ENCODE measurements around the gene HORMAD2. TPM values are rescaled to one million over a fixed set of nuclear protein-coding genes. Genes with fewer than 3 reads are reported as not detected.

The HORMAD2 gene
- total RNA-seq, 1 donor from 2014 or later = not detected

DNA sequence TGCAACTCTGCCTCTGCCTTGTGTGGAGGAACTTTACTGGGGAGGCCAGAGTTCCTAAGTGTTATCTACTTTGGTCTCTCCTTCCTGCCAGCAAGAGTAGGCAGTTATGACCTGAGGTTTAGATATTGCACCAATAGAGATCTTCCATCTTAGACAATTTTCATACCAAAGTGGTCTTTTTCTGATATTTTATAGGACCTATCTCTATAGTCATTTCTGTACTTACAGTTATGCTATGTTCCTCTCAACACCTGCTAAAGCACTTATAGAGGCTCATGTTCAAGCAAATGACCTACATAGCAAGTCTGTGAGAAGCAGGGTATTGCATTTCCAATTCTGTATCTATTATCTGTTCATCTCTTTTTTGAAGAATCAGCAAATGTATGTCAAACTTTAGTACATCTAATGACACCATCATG is 80.8 kb downstream of the HORMAD2 start:
- intact Hi-C loops (cut with DNase I) = no loop called here
- DNase-seq (no peak), ATAC-seq (no peak)
- Histone ChIP-seq H3K4me1 (no peaks in the 10 kb centered on the region), H3K9me3 (no peaks in the 10 kb centered on the region), H3K4me3 (no peak overlapping the region), H3K27ac (no peak overlapping the region), H3K36me3 (no peaks in the 10 kb centered on the region), H3K27me3 (no peaks in the 10 kb centered on the region)
- TF ChIP-seq, protein P1, sequence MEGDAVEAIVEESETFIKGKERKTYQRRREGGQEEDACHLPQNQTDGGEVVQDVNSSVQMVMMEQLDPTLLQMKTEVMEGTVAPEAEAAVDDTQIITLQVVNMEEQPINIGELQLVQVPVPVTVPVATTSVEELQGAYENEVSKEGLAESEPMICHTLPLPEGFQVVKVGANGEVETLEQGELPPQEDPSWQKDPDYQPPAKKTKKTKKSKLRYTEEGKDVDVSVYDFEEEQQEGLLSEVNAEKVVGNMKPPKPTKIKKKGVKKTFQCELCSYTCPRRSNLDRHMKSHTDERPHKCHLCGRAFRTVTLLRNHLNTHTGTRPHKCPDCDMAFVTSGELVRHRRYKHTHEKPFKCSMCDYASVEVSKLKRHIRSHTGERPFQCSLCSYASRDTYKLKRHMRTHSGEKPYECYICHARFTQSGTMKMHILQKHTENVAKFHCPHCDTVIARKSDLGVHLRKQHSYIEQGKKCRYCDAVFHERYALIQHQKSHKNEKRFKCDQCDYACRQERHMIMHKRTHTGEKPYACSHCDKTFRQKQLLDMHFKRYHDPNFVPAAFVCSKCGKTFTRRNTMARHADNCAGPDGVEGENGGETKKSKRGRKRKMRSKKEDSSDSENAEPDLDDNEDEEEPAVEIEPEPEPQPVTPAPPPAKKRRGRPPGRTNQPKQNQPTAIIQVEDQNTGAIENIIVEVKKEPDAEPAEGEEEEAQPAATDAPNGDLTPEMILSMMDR (IDR thresholded peaks at IDR 0.05) = no peak

DNA sequence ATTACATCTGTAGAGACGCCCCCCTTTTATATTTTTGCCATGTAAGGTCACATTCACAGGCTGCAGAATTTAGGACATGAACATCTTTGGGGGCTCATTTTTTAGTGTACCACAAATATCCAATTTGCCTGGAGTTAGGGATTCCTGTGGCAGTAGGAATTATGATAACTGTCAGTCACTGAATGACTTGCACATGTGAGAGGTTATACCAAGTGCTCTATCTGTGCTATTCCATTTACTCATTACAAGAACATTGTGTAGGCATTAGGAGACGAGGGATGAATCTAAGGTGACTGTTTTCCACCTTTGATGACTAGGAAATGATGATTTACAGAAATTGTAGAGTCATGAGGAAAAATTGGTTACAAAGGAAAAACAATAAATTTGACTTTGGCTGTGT is 87.0 kb downstream of the HORMAD2 start:
- Histone ChIP-seq H3K4me3 (no peak overlapping the region), H3K4me1 (no peaks in the 10 kb centered on the region), H3K27ac (no peak overlapping the region), H3K36me3 (no peaks in the 10 kb centered on the region), H3K9me3 (no peaks in the 10 kb centered on the region), H3K27me3 (no peaks in the 10 kb centered on the region)
- TF ChIP-seq, protein P1 (IDR thresholded peaks at IDR 0.05) = no peak
- ATAC-seq = no peak
- intact Hi-C loops (cut with DNase I) = no loop called here
- DNase-seq = no peak

DNA sequence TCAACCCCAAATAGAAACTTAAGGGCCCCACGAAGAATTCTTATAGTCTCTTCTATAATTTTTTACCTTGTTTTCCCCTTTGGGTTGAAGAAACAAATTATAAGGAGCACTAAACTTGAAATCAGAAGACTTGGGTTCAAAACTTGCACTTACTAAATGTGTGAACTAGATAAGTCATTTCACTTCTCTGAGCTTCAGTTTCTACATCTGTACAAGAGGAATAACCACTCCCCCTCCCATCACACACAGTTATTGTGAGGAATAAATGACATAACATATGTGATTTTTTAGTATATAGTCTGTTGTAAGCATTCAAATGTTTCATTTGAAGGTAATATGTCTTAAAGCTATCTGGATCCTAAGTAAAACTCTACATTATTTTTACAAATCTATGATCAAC is 87.5 kb downstream of the HORMAD2 start:
- TF ChIP-seq, protein P1 (IDR thresholded peaks at IDR 0.05) = no peak
- intact Hi-C loops (cut with DNase I) = no loop called here
- Histone ChIP-seq H3K27ac (no peak overlapping the region), H3K4me3 (no peak overlapping the region), H3K36me3 (no peaks in the 10 kb centered on the region), H3K27me3 (no peaks in the 10 kb centered on the region), H3K9me3 (no peaks in the 10 kb centered on the region), H3K4me1 (no peaks in the 10 kb centered on the region)
- DNase-seq (no peak), ATAC-seq (no peak)

DNA sequence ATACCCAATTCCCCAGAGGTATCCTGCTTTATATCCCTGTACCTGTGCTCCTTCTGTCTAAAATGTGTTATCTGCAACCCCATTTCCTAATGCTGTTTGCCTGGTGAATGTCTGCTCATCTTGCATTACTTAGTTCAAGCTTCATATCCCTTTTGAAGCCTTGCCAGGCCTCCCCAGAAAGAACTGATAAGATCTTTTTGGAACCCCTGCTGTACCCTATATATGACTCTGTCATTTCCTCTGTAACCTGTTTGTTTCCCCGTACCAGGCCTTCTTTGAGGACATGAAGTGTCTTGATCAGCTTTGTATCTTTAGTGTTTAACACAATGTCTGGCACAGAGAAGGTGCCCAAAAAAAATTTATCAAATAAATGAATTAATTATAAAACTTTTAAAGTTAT is 88.7 kb downstream of the HORMAD2 start:
- intact Hi-C loops (cut with DNase I) = no loop called here
- H3K36me3 ChIP-seq = no peaks in the 10 kb centered on the region
- H3K27me3 ChIP-seq = no peaks in the 10 kb centered on the region
- TF ChIP-seq, protein P1 (IDR thresholded peaks at IDR 0.05) = no peak
- DNase-seq = no peak
- H3K4me1 ChIP-seq = no peaks in the 10 kb centered on the region
- no peak overlapping the region for H3K27ac ChIP-seq
- no peaks in the 10 kb centered on the region for H3K9me3 ChIP-seq
- no peak overlapping the region for H3K4me3 ChIP-seq
- no peak for ATAC-seq

DNA sequence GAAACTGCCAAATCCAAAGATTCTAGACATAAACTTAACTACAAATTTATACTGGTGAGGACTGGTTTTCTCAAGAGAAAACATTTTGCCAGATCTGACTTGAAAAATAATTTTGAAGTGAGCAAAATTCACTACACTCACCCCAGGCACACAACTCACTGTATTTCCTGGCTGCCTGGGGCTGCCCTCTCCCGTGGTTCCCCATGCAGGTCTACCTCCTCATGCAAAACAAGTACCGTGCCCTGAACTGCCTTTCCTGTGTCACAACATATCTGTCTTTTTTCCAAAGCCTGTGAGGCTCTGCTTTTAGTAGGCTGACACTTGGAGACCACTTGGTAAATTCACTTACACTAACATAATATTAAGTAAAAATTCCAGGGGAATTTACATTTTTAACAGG is 89.9 kb downstream of the HORMAD2 start:
- H3K27ac ChIP-seq = no peak overlapping the region
- no peaks in the 10 kb centered on the region for H3K4me1 ChIP-seq
- no peaks in the 10 kb centered on the region for H3K36me3 ChIP-seq
- TF ChIP-seq, protein P1 (IDR thresholded peaks at IDR 0.05) = no peak
- no peaks in the 10 kb centered on the region for H3K9me3 ChIP-seq
- ATAC-seq = no peak
- no peak for DNase-seq
- intact Hi-C loops (cut with DNase I) = no loop called here
- no peak overlapping the region for H3K4me3 ChIP-seq
- no peaks in the 10 kb centered on the region for H3K27me3 ChIP-seq

DNA sequence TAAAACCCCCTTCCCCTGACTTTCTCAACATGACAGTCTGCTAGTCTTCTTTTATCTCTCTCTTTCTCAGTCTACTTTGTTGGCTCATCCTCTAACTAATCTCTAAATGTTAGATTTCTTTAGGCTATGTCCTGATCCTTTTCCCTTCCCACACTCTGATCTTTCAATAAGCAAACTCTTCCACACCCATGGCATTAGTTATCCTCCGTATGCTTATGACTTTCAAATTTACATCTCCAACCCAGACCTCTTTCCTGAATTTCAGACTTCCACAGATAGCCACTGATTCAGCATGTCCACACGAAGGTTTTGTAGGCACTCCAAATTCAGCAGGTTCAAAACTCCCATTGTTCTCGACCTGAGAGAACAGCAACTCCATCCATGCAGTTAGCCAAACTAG is 90.7 kb downstream of the HORMAD2 start:
- intact Hi-C loops (cut with DNase I) = no loop called here

More for the DNA sequence above, 90.7 kb downstream of the HORMAD2 start:
- TF ChIP-seq, protein P1 (IDR thresholded peaks at IDR 0.05) = no peak
- Histone ChIP-seq H3K27me3 (no peaks in the 10 kb centered on the region), H3K4me1 (no peaks in the 10 kb centered on the region), H3K4me3 (no peak overlapping the region), H3K36me3 (no peaks in the 10 kb centered on the region), H3K9me3 (no peaks in the 10 kb centered on the region), H3K27ac (no peak overlapping the region)
- ATAC-seq (no peak), DNase-seq (no peak)

Measured in upper lobe of right lung (tissue), 1 donor.